Measurements from ENCODE around the gene NTM.

The NTM gene

GRCh38 chr11:131980199-131980598 lies 609.8 kb downstream of the NTM start:
- no peak for DNase-seq

- DNase-seq: no peak
Observed at GRCh38 chr11:131980888-131981668, 610.7 kb downstream of the NTM start.

GRCh38 chr11:131982154-131982553 lies 611.7 kb downstream of the NTM start:
- no peak for DNase-seq

- no peak for DNase-seq
Observed at GRCh38 chr11:131985846-131986301, 615.5 kb downstream of the NTM start.

- no peak for DNase-seq
Observed at GRCh38 chr11:131987703-131988102, 617.3 kb downstream of the NTM start.

GRCh38 chr11:131991606-131992005 lies 621.2 kb downstream of the NTM start:
- DNase-seq: no peak

GRCh38 chr11:131993246-131993645 lies 622.8 kb downstream of the NTM start:
- no peak for DNase-seq

- no peak for DNase-seq
Observed at GRCh38 chr11:131998020-131998419, 627.6 kb downstream of the NTM start.

GRCh38 chr11:131999084-131999483 lies 628.7 kb downstream of the NTM start:
- DNase-seq: no peak

GRCh38 chr11:131999955-132000354 lies 629.5 kb downstream of the NTM start:
- no peak for DNase-seq

- no peak for DNase-seq
Observed at GRCh38 chr11:132005887-132006286, 635.5 kb downstream of the NTM start.

GRCh38 chr11:132006884-132007580 lies 636.6 kb downstream of the NTM start:
- no peak for DNase-seq

GRCh38 chr11:132008226-132008625 lies 637.8 kb downstream of the NTM start:
- DNase-seq: no peak

- DNase-seq: no peak
Observed at GRCh38 chr11:132008872-132009271, 638.5 kb downstream of the NTM start.

- DNase-seq: no peak
Observed at GRCh38 chr11:132020001-132020400, 649.6 kb downstream of the NTM start.

GRCh38 chr11:132022285-132022684 lies 651.9 kb downstream of the NTM start:
- DNase-seq: no peak

GRCh38 chr11:132022733-132023478 lies 652.5 kb downstream of the NTM start:
- no peak for DNase-seq

GRCh38 chr11:132024587-132025295 lies 654.3 kb downstream of the NTM start:
- DNase-seq: no peak

- no peak for DNase-seq
Observed at GRCh38 chr11:132026746-132027145, 656.3 kb downstream of the NTM start.

GRCh38 chr11:132028380-132029240 lies 658.2 kb downstream of the NTM start:
- DNase-seq: peak; percentile 26 to 44

- no peak for DNase-seq
Observed at GRCh38 chr11:132030896-132031295, 660.5 kb downstream of the NTM start.

- no peak for DNase-seq
Observed at GRCh38 chr11:132032555-132032954, 662.1 kb downstream of the NTM start.

All from AML-193 (cell line).